ENCODE measurements around the gene PMEPA1. TPM values are rescaled to one million over a fixed set of nuclear protein-coding genes. Genes with fewer than 3 reads are reported as not detected.

PMEPA1 gene
- total and polyA plus RNA-seq, 2 donors (not counting 3 experiments of a cell fraction or from before 2014, with no cell fraction given) = 31.6 to 33.2 TPM

GRCh38 chr20:57691699-57692098, 18.1 kb downstream of the PMEPA1 start:
- BruUV-seq (replicated peaks) = no TSS peak
- H3K27me3 ChIP-seq (ENCODE audit: control insufficient read depth in 2 of 2, insufficient read depth in 2 of 2, low read length in 2 of 2) = no peaks in the 10 kb centered on the region
- no peak overlapping the region for H3K4me3 ChIP-seq (replicated peaks in 1 of 3; ENCODE audit: insufficient read depth in 1 of 3, low read depth in 1 of 3, low read length in 3 of 3)
- H4K20me1 ChIP-seq (replicated peaks; ENCODE audit: control insufficient read depth, extremely low read depth, insufficient read depth, low read length) = peaks cover 3% of the 10 kb centered on the region
- no peak overlapping the region for H2AFZ ChIP-seq (ENCODE audit: low read depth, low read length)
- no peak for FAIRE-seq
- peaks cover 5% of the 10 kb centered on the region for H3K4me1 ChIP-seq (ENCODE audit: control insufficient read depth, extremely low read depth, insufficient read depth, low read length)
- H3K9me1 ChIP-seq (replicated peaks; ENCODE audit: control insufficient read depth, extremely low read depth, insufficient read depth, low read length) = no peaks in the 10 kb centered on the region
- DNase-seq (ENCODE audit: low read depth, low spot score) = no peak
- H3K9ac ChIP-seq (replicated peaks; ENCODE audit: extremely low read depth, insufficient read depth, low read length) = no peak overlapping the region
- peaks cover 0 to 2% of the 10 kb centered on the region in 2 experiments for H3K36me3 ChIP-seq (ENCODE audit: control insufficient read depth in 2 of 2, extremely low read depth in 1 of 2, insufficient read depth in 2 of 2, low read length in 2 of 2)
- no peak overlapping the region for H3K4me2 ChIP-seq (ENCODE audit: insufficient read depth, low read length)
- dilution Hi-C loops (cut with MboI; ENCODE audit: extremely low pct_ligation_motif_present, low sequenced_read_pairs) (no loop called here), intact Hi-C loops (cut with micrococcal nuclease) (no loop called here)
- peaks cover 34% of the 10 kb centered on the region for H3K79me2 ChIP-seq (ENCODE audit: control insufficient read depth, insufficient read depth, low read length)
- no peak overlapping the region for H3K27ac ChIP-seq (ENCODE audit: insufficient read depth, low read depth, low read length)
- ChIA-PET POLR2A (no interaction called here), CTCF (no interaction called here)
- no peaks in the 10 kb centered on the region for H3K9me3 ChIP-seq (replicated peaks; ENCODE audit: control insufficient read depth, insufficient read depth, low read length)
- TF ChIP-seq EZH2 (IDR thresholded peaks at IDR 0.05; ENCODE audit: borderline replicate concordance, low read depth, low read length, severe bottlenecking) (no peak), FOS (IDR thresholded peaks at IDR 0.05; ENCODE audit: borderline replicate concordance, insufficient read depth, low read length) (no peak), CTCF (IDR thresholded peaks at IDR 0.05; ENCODE audit: extremely low read depth in 1 of 2, insufficient read depth in 1 of 2, low read depth in 1 of 2, low read length in 2 of 2) (no peak), POLR2A (IDR thresholded peaks at IDR 0.05; ENCODE audit: low read depth, low read length) (no peak), GATA2 (IDR thresholded peaks at IDR 0.05; ENCODE audit: insufficient read depth, insufficient read length, low read depth, low read length) (no peak), JUN (IDR thresholded peaks at IDR 0.05; ENCODE audit: borderline replicate concordance, insufficient read depth, insufficient read length, low read depth) (no peak), MYC (IDR thresholded peaks at IDR 0.05; ENCODE audit: low read depth, low read length) (no peak), POLR2AphosphoS5 (IDR thresholded peaks at IDR 0.05; ENCODE audit: insufficient read depth, low read depth, low read length) (no peak), MAX (IDR thresholded peaks at IDR 0.05; ENCODE audit: insufficient read depth, insufficient read length) (no peak)

Measured in endothelial cell of umbilical vein (primary cell).